GM23338 (cell line): ENCODE data around the gene ABR. TPM values are rescaled to one million over a fixed set of nuclear protein-coding genes. Genes with fewer than 3 reads are reported as not detected.

Experiments used
- ATAC-seq: fragments of 200-7000 bp; cut with Tn5 transposase; 3 replicates; pipeline ENCODE4 v1.9.1; 2020
- DNase-seq: peaks from one replicate; pipeline ENCODE4 v3.0.0-alpha.2; 2015; ENCODE audit warnings: low spot score
- H2AFZ ChIP-seq: fragments of 200-600 bp; sonication (generic); 2 replicates; pipeline ENCODE4 v1.8.0; 2016; ENCODE audit warnings: antibody characterized with exemption, mild to moderate bottlenecking, moderate library complexity
- H3F3A ChIP-seq: fragments of 200-600 bp; sonication (generic); replicated peaks from 2 replicates; pipeline ENCODE4 v1.8.0; 2017; ENCODE audit warnings: antibody characterized with exemption, mixed run types, low read depth
- H3K27ac ChIP-seq: fragments of 200-600 bp; sonication (generic); 2 replicates; pipeline ENCODE4 v1.6.1; 2016; ENCODE audit warnings: low read depth
- H3K27me3 ChIP-seq: fragments of 200-600 bp; sonication (generic); 2 replicates; pipeline ENCODE4 v1.8.0; 2016; ENCODE audit warnings: mild to moderate bottlenecking, mixed run types, moderate library complexity; ENCODE audit not compliant: insufficient read depth
- H3K36me3 ChIP-seq: fragments of 200-600 bp; sonication (generic); 2 replicates; pipeline ENCODE4 v1.8.0; 2016; ENCODE audit warnings: mild to moderate bottlenecking; ENCODE audit not compliant: insufficient read depth
- H3K4me1 ChIP-seq: fragments of 200-600 bp; sonication (generic); 2 replicates; pipeline ENCODE4 v1.8.0; 2016; ENCODE audit warnings: mild to moderate bottlenecking, moderate library complexity; ENCODE audit not compliant: insufficient read depth
- H3K4me2 ChIP-seq: fragments of 200-600 bp; sonication (generic); 2 replicates; pipeline ENCODE4 v1.7.1; 2017; ENCODE audit warnings: mixed run types
- H3K4me3 ChIP-seq: fragments of 200-600 bp; sonication (generic); 2 replicates; pipeline ENCODE4 v1.6.1; 2016; ENCODE audit warnings: mixed run types
- H3K79me2 ChIP-seq: fragments of 200-600 bp; sonication (generic); replicated peaks from 2 replicates; pipeline ENCODE4 v1.8.0; 2017; ENCODE audit warnings: mild to moderate bottlenecking; ENCODE audit not compliant: insufficient read depth
- H3K9me2 ChIP-seq: fragments of 200-600 bp; sonication (generic); 2 replicates; pipeline ENCODE4 v1.8.0; 2017; ENCODE audit not compliant: insufficient read depth
- H4K20me1 ChIP-seq: fragments of 200-600 bp; sonication (generic); replicated peaks from 2 replicates; pipeline ENCODE4 v1.8.0; 2017; ENCODE audit warnings: mild to moderate bottlenecking; ENCODE audit not compliant: insufficient read depth
- H3K27ac Mint-ChIP-seq: 2 replicates; pipeline ENCODE4 v1.8.0; 2020; ENCODE audit warnings: inconsistent platforms, mild to moderate bottlenecking, moderate library complexity, mixed read lengths
- H3K27me3 Mint-ChIP-seq: 3 replicates; pipeline ENCODE4 v1.8.0; 2022; ENCODE audit warnings: low read depth, mild to moderate bottlenecking, moderate library complexity, mixed read lengths, inconsistent platforms; ENCODE audit not compliant: insufficient read depth, poor library complexity
- H3K36me3 Mint-ChIP-seq: 3 replicates; pipeline ENCODE4 v1.8.0; 2021; ENCODE audit warnings: low read depth, mild to moderate bottlenecking, inconsistent platforms, moderate library complexity, mixed read lengths
- H3K4me1 Mint-ChIP-seq: 3 replicates; pipeline ENCODE4 v1.8.0; 2020; ENCODE audit warnings: mild to moderate bottlenecking, inconsistent platforms, mixed read lengths
- H3K4me3 Mint-ChIP-seq: 3 replicates; pipeline ENCODE4 v1.8.0; 2021; ENCODE audit warnings: moderate library complexity, mild to moderate bottlenecking, inconsistent platforms, mixed read lengths
- H3K9me3 Mint-ChIP-seq: 3 replicates; pipeline ENCODE4 v1.8.0; 2020; ENCODE audit warnings: moderate library complexity, mild to moderate bottlenecking, inconsistent platforms, mixed read lengths
- CREB1 ChIP-seq: fragments of 250-450 bp; sonication (Bioruptor Pico); IDR thresholded peaks from 2 replicates; pipeline ENCODE4 v1.5.0; 2020; ENCODE audit warnings: low read depth, mild to moderate bottlenecking, moderate library complexity
- EZH2 ChIP-seq: fragments of 200-600 bp; sonication (generic); IDR thresholded peaks from one replicate; pipeline ENCODE4 v1.8.0; 2017; ENCODE audit warnings: antibody characterized with exemption, mild to moderate bottlenecking, low read depth; ENCODE audit not compliant: unreplicated experiment
- JUNB ChIP-seq: IDR thresholded peaks from one replicate; pipeline ENCODE4 v1.6.1; 2016; ENCODE audit warnings: antibody characterized with exemption; ENCODE audit not compliant: unreplicated experiment
- NANOG ChIP-seq: IDR thresholded peaks from 2 replicates; pipeline ENCODE4 v1.6.1; 2016; ENCODE audit warnings: antibody characterized with exemption, borderline replicate concordance
- POLR2AphosphoS5 ChIP-seq: IDR thresholded peaks from 2 replicates; pipeline ENCODE4 v1.6.1; 2016; ENCODE audit warnings: antibody characterized with exemption, low read depth
- REST ChIP-seq: IDR thresholded peaks from one replicate; pipeline ENCODE4 v1.6.1; 2018; ENCODE audit warnings: antibody characterized with exemption; ENCODE audit not compliant: unreplicated experiment
- STAT1 ChIP-seq: IDR thresholded peaks from one replicate; pipeline ENCODE4 v1.6.1; 2016; ENCODE audit warnings: antibody characterized with exemption; ENCODE audit not compliant: unreplicated experiment
- ZNF114 ChIP-seq: fragments of 250-450 bp; sonication (Bioruptor Pico); IDR thresholded peaks from 2 replicates; pipeline ENCODE4 v1.5.0; 2020; ENCODE audit warnings: mild to moderate bottlenecking, moderate library complexity
- ZNF331 ChIP-seq: fragments of 250-450 bp; sonication (Bioruptor Pico); IDR thresholded peaks from 2 replicates; pipeline ENCODE4 v1.5.0; 2020; ENCODE audit warnings: low read depth, mild to moderate bottlenecking, moderate library complexity
- polyA plus RNA-seq: library from polyadenylated mRNA; unstranded; fragments of >200 nt; fragmentation: Nextera tagmentation; extraction: Ambion mirVana; gene quantifications from 2 replicates; pipeline ENCODE4 v1.2.1, GENCODE V29; 2016
- total RNA-seq: library from RNA; depleted of rRNA; stranded (reverse); fragments of >200 nt; shearing (Covaris generic); gene quantifications from 2 replicates; pipeline ENCODE4 v1.2.3, GENCODE V29; 2014
- TF ChIP-seq, protein P1 (sequence below): fragments of 250-450 bp; sonication (Bioruptor Pico); IDR thresholded peaks from 2 replicates; pipeline ENCODE4 v1.5.0; 2020; ENCODE audit warnings: mild to moderate bottlenecking, moderate library complexity
- TF ChIP-seq, protein P2 (sequence below): IDR thresholded peaks from 2 replicates; pipeline ENCODE4 v1.6.1; 2016; ENCODE audit warnings: antibody characterized with exemption

The ABR gene
- total and polyA plus RNA-seq, 2 experiments from 2014 or later = 15.0 to 27.7 TPM

DNA sequence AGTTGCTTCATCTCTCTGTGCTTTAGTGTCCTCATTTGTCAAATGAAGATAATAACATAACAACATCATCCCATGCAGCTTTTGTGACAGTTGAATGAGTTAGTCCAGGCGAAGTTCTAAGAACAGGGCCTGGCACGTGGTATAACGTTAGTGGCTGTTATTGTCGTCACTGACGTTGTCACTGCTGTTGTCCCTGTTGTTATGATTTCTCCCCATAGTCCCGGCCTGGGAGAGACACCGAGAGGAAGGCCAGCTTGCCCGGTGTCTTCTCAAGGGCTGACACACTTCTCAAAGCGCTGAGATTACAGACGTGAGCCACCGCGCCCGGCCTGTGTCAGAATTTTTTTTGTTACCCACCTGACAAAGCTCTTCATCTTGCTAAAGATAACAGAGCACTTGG is 29.9 kb downstream of the ABR start:
- H3K4me3 Mint-ChIP-seq = no peak overlapping the region
- H3K27me3 ChIP-seq = no peaks in the 10 kb centered on the region
- H3K36me3 Mint-ChIP-seq = no peaks in the 10 kb centered on the region; the same call in 2 of the 3 replicates
- H2AFZ ChIP-seq = no peak overlapping the region
- no peaks in the 10 kb centered on the region for H3K36me3 ChIP-seq
- peaks cover 3% of the 10 kb centered on the region; the same call in 1 of the 3 replicates for H3K9me3 Mint-ChIP-seq
- H3F3A ChIP-seq = no peaks in the 10 kb centered on the region
- ATAC-seq (no peak), DNase-seq (no peak)
- H4K20me1 ChIP-seq = no peaks in the 10 kb centered on the region; the same call in 1 of the 2 replicates
- H3K4me1 ChIP-seq = no peaks in the 10 kb centered on the region
- H3K4me2 ChIP-seq = no peak overlapping the region
- H3K27me3 Mint-ChIP-seq = peaks cover 7% of the 10 kb centered on the region
- H3K27ac ChIP-seq = no peak overlapping the region
- H3K9me2 ChIP-seq = no peaks in the 10 kb centered on the region
- TF ChIP-seq CREB1 (CRISPR knock-in tag) (no peak), NANOG (no peak), ZNF331 (CRISPR knock-in tag) (no peak), JUNB (no peak), EZH2 (no peak), ZNF114 (CRISPR knock-in tag) (no peak), STAT1 (no peak), REST (no peak), POLR2AphosphoS5 (no peak)
- TF ChIP-seq, protein P1, sequence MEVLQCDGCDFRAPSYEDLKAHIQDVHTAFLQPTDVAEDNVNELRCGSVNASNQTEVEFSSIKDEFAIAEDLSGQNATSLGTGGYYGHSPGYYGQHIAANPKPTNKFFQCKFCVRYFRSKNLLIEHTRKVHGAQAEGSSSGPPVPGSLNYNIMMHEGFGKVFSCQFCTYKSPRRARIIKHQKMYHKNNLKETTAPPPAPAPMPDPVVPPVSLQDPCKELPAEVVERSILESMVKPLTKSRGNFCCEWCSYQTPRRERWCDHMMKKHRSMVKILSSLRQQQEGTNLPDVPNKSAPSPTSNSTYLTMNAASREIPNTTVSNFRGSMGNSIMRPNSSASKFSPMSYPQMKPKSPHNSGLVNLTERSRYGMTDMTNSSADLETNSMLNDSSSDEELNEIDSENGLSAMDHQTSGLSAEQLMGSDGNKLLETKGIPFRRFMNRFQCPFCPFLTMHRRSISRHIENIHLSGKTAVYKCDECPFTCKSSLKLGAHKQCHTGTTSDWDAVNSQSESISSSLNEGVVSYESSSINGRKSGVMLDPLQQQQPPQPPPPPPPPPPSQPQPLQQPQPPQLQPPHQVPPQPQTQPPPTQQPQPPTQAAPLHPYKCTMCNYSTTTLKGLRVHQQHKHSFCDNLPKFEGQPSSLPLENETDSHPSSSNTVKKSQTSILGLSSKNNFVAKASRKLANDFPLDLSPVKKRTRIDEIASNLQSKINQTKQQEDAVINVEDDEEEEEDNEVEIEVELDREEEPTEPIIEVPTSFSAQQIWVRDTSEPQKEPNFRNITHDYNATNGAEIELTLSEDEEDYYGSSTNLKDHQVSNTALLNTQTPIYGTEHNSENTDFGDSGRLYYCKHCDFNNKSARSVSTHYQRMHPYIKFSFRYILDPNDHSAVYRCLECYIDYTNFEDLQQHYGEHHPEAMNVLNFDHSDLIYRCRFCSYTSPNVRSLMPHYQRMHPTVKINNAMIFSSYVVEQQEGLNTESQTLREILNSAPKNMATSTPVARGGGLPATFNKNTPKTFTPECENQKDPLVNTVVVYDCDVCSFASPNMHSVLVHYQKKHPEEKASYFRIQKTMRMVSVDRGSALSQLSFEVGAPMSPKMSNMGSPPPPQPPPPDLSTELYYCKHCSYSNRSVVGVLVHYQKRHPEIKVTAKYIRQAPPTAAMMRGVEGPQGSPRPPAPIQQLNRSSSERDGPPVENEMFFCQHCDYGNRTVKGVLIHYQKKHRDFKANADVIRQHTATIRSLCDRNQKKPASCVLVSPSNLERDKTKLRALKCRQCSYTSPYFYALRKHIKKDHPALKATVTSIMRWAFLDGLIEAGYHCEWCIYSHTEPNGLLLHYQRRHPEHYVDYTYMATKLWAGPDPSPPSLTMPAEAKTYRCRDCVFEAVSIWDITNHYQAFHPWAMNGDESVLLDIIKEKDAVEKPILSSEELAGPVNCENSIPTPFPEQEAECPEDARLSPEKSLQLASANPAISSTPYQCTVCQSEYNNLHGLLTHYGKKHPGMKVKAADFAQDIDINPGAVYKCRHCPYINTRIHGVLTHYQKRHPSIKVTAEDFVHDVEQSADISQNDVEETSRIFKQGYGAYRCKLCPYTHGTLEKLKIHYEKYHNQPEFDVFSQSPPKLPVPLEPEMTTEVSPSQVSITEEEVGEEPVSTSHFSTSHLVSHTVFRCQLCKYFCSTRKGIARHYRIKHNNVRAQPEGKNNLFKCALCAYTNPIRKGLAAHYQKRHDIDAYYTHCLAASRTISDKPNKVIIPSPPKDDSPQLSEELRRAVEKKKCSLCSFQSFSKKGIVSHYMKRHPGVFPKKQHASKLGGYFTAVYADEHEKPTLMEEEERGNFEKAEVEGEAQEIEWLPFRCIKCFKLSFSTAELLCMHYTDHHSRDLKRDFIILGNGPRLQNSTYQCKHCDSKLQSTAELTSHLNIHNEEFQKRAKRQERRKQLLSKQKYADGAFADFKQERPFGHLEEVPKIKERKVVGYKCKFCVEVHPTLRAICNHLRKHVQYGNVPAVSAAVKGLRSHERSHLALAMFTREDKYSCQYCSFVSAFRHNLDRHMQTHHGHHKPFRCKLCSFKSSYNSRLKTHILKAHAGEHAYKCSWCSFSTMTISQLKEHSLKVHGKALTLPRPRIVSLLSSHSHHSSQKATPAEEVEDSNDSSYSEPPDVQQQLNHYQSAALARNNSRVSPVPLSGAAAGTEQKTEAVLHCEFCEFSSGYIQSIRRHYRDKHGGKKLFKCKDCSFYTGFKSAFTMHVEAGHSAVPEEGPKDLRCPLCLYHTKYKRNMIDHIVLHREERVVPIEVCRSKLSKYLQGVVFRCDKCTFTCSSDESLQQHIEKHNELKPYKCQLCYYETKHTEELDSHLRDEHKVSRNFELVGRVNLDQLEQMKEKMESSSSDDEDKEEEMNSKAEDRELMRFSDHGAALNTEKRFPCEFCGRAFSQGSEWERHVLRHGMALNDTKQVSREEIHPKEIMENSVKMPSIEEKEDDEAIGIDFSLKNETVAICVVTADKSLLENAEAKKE (CRISPR knock-in tag) = no peak
- TF ChIP-seq, protein P2, sequence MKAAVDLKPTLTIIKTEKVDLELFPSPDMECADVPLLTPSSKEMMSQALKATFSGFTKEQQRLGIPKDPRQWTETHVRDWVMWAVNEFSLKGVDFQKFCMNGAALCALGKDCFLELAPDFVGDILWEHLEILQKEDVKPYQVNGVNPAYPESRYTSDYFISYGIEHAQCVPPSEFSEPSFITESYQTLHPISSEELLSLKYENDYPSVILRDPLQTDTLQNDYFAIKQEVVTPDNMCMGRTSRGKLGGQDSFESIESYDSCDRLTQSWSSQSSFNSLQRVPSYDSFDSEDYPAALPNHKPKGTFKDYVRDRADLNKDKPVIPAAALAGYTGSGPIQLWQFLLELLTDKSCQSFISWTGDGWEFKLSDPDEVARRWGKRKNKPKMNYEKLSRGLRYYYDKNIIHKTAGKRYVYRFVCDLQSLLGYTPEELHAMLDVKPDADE = no peak
- H3K4me1 Mint-ChIP-seq = peaks cover 7% of the 10 kb centered on the region
- no peaks in the 10 kb centered on the region for H3K79me2 ChIP-seq
- H3K4me3 ChIP-seq = no peak overlapping the region
- no peak overlapping the region for H3K27ac Mint-ChIP-seq
